C4-2B (cell line): ENCODE results near the gene RTTN.

Experiments
- H3K27ac ChIP-seq: fragments of 450-650 bp; 2 replicates; pipeline ENCODE4 v1.5.1; 2017
- ZFX ChIP-seq: fragments of 450-650 bp; IDR thresholded peaks from 2 replicates; pipeline ENCODE4 v1.6.1; 2017
- TF ChIP-seq, protein P1 (sequence below): fragments of 450-650 bp; conservative IDR thresholded peaks from 2 replicates; pipeline ENCODE4 v1.5.1; 2017; ENCODE audit warnings: mild to moderate bottlenecking

RTTN gene

DNA sequence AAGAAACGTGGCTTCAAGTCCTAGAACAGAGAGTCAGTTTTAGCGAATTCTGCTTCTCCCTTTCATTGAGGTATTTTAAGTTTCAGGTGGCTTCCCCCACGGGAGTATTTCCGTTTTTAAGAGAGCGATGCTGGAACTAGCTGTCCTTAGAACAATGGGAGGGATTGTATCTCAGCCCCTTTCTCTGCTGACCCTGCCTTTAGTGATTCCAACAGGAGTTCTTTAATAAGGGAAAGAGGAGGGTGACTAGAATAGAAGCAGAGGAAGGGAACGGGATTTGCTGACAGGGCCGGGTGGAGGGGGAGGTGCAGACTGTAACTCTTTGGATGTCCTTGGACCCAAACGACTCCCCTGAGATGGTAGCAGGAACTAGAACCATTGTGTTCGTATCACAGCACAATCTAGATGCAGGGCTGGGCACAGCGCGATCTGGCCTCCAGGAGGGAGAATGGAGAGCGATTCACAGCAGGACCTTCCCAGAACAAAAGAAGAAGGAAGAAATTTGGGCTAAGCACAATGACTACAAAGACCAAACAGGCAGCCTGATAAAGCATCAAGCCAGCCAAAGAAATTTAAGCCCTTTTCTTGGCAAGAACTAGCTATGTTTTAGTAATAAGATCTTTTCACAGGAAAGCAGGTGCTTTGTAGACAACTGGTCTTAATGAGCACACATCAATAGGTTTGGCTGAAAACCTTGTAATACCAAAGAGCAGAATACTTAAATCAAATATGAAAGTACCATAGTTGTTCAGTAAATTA, 15.8 kb upstream of the RTTN start:
- TF ChIP-seq, protein P1, sequence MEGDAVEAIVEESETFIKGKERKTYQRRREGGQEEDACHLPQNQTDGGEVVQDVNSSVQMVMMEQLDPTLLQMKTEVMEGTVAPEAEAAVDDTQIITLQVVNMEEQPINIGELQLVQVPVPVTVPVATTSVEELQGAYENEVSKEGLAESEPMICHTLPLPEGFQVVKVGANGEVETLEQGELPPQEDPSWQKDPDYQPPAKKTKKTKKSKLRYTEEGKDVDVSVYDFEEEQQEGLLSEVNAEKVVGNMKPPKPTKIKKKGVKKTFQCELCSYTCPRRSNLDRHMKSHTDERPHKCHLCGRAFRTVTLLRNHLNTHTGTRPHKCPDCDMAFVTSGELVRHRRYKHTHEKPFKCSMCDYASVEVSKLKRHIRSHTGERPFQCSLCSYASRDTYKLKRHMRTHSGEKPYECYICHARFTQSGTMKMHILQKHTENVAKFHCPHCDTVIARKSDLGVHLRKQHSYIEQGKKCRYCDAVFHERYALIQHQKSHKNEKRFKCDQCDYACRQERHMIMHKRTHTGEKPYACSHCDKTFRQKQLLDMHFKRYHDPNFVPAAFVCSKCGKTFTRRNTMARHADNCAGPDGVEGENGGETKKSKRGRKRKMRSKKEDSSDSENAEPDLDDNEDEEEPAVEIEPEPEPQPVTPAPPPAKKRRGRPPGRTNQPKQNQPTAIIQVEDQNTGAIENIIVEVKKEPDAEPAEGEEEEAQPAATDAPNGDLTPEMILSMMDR, result no peak
- H3K27ac ChIP-seq, result no peak overlapping the region; the same call in 1 of the 2 replicates

DNA sequence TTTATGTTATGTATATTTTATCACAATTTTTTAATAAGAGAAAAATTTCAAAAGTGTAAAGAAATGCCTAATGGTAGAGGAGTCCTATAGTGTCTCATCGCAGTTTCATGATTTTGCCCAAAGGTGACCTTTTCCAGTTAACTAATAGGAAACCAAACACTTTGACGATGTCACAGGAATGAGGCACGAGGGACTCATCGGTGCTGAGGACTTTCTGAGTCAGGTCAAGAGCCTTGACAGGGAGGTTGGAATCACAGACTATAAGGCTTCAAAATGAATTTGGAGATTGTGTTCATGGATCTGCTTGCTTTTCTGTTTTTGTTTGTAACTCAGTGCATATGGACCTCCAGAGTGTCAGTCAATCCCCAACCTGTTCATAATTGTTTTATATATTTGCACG, 15.1 kb upstream of the RTTN start:
- TF ChIP-seq, protein P1, result no peak
- no peak for TF ChIP-seq ZFX
- no peak overlapping the region for H3K27ac ChIP-seq

DNA sequence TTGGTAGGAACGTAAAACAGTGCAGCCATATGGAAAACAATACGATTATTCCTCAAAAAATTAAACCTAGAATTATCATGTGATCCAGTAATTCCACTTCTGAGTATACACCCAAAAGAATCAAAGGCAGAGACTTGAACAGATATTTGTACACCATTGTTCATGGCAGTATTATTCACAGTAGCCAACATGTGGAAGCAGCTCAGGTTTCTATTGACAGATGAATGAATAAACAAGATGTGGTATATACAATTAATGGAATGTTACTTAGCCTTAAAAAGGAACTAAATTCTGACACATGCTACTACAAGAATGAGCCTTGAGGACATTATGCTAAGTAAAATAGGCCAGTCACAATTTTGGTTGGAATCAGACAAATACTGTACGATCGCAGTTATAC, 14.2 kb upstream of the RTTN start:
- TF ChIP-seq, protein P1, result no peak
- TF ChIP-seq ZFX, result no peak
- no peak overlapping the region for H3K27ac ChIP-seq

- no peak overlapping the region for H3K27ac ChIP-seq
- TF ChIP-seq ZFX, result no peak
- TF ChIP-seq, protein P1, result no peak
Observed at GRCh38 chr18:70216788-70217187, 11.3 kb upstream of the RTTN start.

GRCh38 chr18:70207181-70207580, 1.7 kb upstream of the RTTN start:
- TF ChIP-seq, protein P1, result no peak
- TF ChIP-seq ZFX, result no peak
- no peak overlapping the region for H3K27ac ChIP-seq

DNA sequence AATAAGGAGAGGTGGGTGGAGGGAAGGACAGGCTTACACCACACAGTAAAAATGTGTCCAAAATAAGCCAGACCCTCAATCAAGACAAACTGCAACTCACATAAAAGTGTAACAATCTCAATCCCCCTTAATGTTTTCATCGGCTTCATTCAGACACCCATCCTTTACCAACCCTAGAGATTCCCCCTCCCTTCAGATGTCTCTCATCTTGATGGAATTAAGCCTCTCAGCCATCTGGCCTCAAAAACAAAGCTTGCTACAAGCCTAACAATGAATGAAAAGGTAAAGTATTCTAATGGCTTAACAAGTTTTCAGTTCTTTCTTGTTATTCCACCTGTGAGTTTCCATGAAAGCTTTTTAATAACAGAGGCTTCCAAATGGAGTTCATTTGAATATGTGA, 5.2 kb downstream of the RTTN start:
- no peak overlapping the region for H3K27ac ChIP-seq
- TF ChIP-seq, protein P1, result no peak

GRCh38 chr18:70197844-70198243, 7.6 kb downstream of the RTTN start:
- TF ChIP-seq ZFX, result no peak
- TF ChIP-seq, protein P1, result no peak
- H3K27ac ChIP-seq, result no peak overlapping the region
